IgD-negative memory B cell (primary cell): ENCODE measurements around the gene ZNF367. TPM values are rescaled to one million over a fixed set of nuclear protein-coding genes. Genes with fewer than 3 reads are reported as not detected.
A peak's percentile ranks its signal among the peaks of the same experiment; 100 is the strongest.

Source experiments
- H3K27ac Mint-ChIP-seq, 3 donors: one replicate each; pipeline ENCODE4 v1.8.0; 2020 to 2022; ENCODE audit warnings: mild to moderate bottlenecking in 3 of 3, mixed read lengths in 3 of 3, moderate library complexity in 1 of 3
- H3K27me3 Mint-ChIP-seq: one replicate; pipeline ENCODE4 v1.8.0; 2021; ENCODE audit warnings: mixed read lengths
- H3K36me3 Mint-ChIP-seq: one replicate; pipeline ENCODE4 v1.8.0; 2020; ENCODE audit warnings: mild to moderate bottlenecking, mixed read lengths
- H3K4me1 Mint-ChIP-seq, 3 donors: one replicate each; pipeline ENCODE4 v1.8.0; 2020 to 2022; ENCODE audit warnings: mixed read lengths in 3 of 3, mild to moderate bottlenecking in 1 of 3
- H3K4me3 Mint-ChIP-seq, 4 donors: one replicate each; pipeline ENCODE4 v1.8.0; 2020 to 2022; ENCODE audit warnings: mild to moderate bottlenecking in 4 of 4, mixed read lengths in 4 of 4, moderate library complexity in 3 of 4
- H3K9me3 Mint-ChIP-seq, 3 donors: one replicate each; pipeline ENCODE4 v1.8.0; 2020 to 2021; ENCODE audit warnings: mixed read lengths in 3 of 3, mild to moderate bottlenecking in 1 of 3
- polyA plus RNA-seq: library from polyadenylated mRNA; unstranded; fragments of 300-500 nt; fragmentation: Illumina TruSeq; gene quantifications from one replicate; pipeline ENCODE4 v1.2.3, GENCODE V29; 2021

ZNF367 gene
- polyA plus RNA-seq, 1 donor from 2014 or later = 0.21 TPM

GRCh38 chr9:96398582-96399324, 19.4 kb downstream of the ZNF367 start:
- Mint-ChIP-seq H3K27me3 (no peaks in the 10 kb centered on the region), H3K4me3 (peak overlapping the region in 1 of 4 donors; percentile 47), H3K36me3 (peaks cover 5% of the 10 kb centered on the region), H3K4me1 (peaks cover 17 to 19% (median 18%) of the 10 kb centered on the region in 3 donors), H3K9me3 (peaks cover 0 to 10% (median 4%) of the 10 kb centered on the region in 3 donors), H3K27ac (peak overlapping the region in 1 of 3 donors; percentile 84)

- peaks cover 16 to 19% (median 17%) of the 10 kb centered on the region in 3 donors for H3K4me1 Mint-ChIP-seq
- H3K36me3 Mint-ChIP-seq = peaks cover 14% of the 10 kb centered on the region
- no peak overlapping the region for H3K4me3 Mint-ChIP-seq
- peaks cover 0 to 10% (median 4%) of the 10 kb centered on the region in 3 donors for H3K9me3 Mint-ChIP-seq
- H3K27me3 Mint-ChIP-seq = no peaks in the 10 kb centered on the region
- no peak overlapping the region for H3K27ac Mint-ChIP-seq
Measured at GRCh38 chr9:96395964-96396363, 22.2 kb downstream of the ZNF367 start.

- Mint-ChIP-seq H3K27ac (peak overlapping the region in 1 of 3 donors; percentile 68), H3K27me3 (no peaks in the 10 kb centered on the region), H3K4me1 (peaks cover 12 to 14% (median 14%) of the 10 kb centered on the region in 3 donors), H3K4me3 (no peak overlapping the region), H3K36me3 (peaks cover 14% of the 10 kb centered on the region), H3K9me3 (peaks cover 0 to 3% (median 0%) of the 10 kb centered on the region in 3 donors)
Measured at GRCh38 chr9:96394832-96395496, 23.2 kb downstream of the ZNF367 start.

- no peak overlapping the region for H3K27ac Mint-ChIP-seq
- H3K36me3 Mint-ChIP-seq = peaks cover 11% of the 10 kb centered on the region
- H3K27me3 Mint-ChIP-seq = no peaks in the 10 kb centered on the region
- peaks cover 0 to under 1% (median 0%) of the 10 kb centered on the region in 3 donors for H3K4me1 Mint-ChIP-seq
- no peaks in the 10 kb centered on the region for H3K9me3 Mint-ChIP-seq
- no peak overlapping the region for H3K4me3 Mint-ChIP-seq
Measured at GRCh38 chr9:96392263-96392662, 25.9 kb downstream of the ZNF367 start.

GRCh38 chr9:96391021-96391765, 27.0 kb downstream of the ZNF367 start:
- Mint-ChIP-seq H3K9me3 (no peaks in the 10 kb centered on the region), H3K4me3 (no peak overlapping the region), H3K4me1 (no peaks in the 10 kb centered on the region), H3K36me3 (peaks cover 13% of the 10 kb centered on the region), H3K27me3 (no peaks in the 10 kb centered on the region), H3K27ac (no peak overlapping the region)

- Mint-ChIP-seq H3K27ac (no peak overlapping the region), H3K27me3 (no peaks in the 10 kb centered on the region), H3K36me3 (peaks cover 14% of the 10 kb centered on the region), H3K4me1 (peaks cover 4 to 8% (median 6%) of the 10 kb centered on the region in 3 donors), H3K4me3 (no peak overlapping the region), H3K9me3 (no peaks in the 10 kb centered on the region)
Measured at GRCh38 chr9:96388144-96388543, 30.0 kb downstream of the ZNF367 start.

GRCh38 chr9:96386157-96386556, 32.0 kb downstream of the ZNF367 start:
- Mint-ChIP-seq H3K27ac (no peak overlapping the region), H3K4me3 (no peak overlapping the region), H3K4me1 (peaks cover 8 to 18% (median 10%) of the 10 kb centered on the region in 3 donors), H3K36me3 (peaks cover 9% of the 10 kb centered on the region), H3K9me3 (no peaks in the 10 kb centered on the region), H3K27me3 (no peaks in the 10 kb centered on the region)

- Mint-ChIP-seq H3K27me3 (no peaks in the 10 kb centered on the region), H3K36me3 (peaks cover 5% of the 10 kb centered on the region), H3K27ac (peak within 1 kb of the TSS in 2 of 3 donors; percentile 5 to 24), H3K9me3 (no peaks in the 10 kb centered on the region), H3K4me3 (peak within 1 kb of the TSS; percentile 81 to 96 (median 91)), H3K4me1 (peaks cover 10 to 18% (median 10%) of the 10 kb centered on the region in 3 donors)
Measured at GRCh38 chr9:96383165-96383942, 34.8 kb downstream of the ZNF367 start, which contains the start of gene SLC35D2. Gene SLC35D2, minus strand, starts transcription at chr9:96383711. Its CDS starts 77 bp downstream, at chr9:96383634.

- H3K27ac Mint-ChIP-seq = no peak overlapping the region
- H3K4me3 Mint-ChIP-seq = peak overlapping the region; percentile 81 to 94 (median 90)
- no peaks in the 10 kb centered on the region for H3K27me3 Mint-ChIP-seq
- peaks cover 10 to 18% (median 10%) of the 10 kb centered on the region in 3 donors for H3K4me1 Mint-ChIP-seq
- no peaks in the 10 kb centered on the region for H3K9me3 Mint-ChIP-seq
- H3K36me3 Mint-ChIP-seq = peaks cover 5% of the 10 kb centered on the region
Measured at GRCh38 chr9:96382839-96383164, 35.4 kb downstream of the ZNF367 start.

GRCh38 chr9:96382175-96382574, 36.0 kb downstream of the ZNF367 start:
- Mint-ChIP-seq H3K36me3 (peaks cover 5% of the 10 kb centered on the region), H3K4me1 (peaks cover 10 to 18% (median 10%) of the 10 kb centered on the region in 3 donors), H3K4me3 (peak overlapping the region in 2 of 4 donors; percentile 77 to 94), H3K27ac (no peak overlapping the region), H3K27me3 (no peaks in the 10 kb centered on the region), H3K9me3 (no peaks in the 10 kb centered on the region)

GRCh38 chr9:96381696-96382095, 36.5 kb downstream of the ZNF367 start:
- peak overlapping the region in 2 of 4 donors; percentile 9 to 77 for H3K4me3 Mint-ChIP-seq
- peak overlapping the region in 1 of 3 donors; percentile 84 for H3K27ac Mint-ChIP-seq
- peaks cover 10 to 18% (median 10%) of the 10 kb centered on the region in 3 donors for H3K4me1 Mint-ChIP-seq
- peaks cover 5% of the 10 kb centered on the region for H3K36me3 Mint-ChIP-seq
- H3K9me3 Mint-ChIP-seq = no peaks in the 10 kb centered on the region
- no peaks in the 10 kb centered on the region for H3K27me3 Mint-ChIP-seq

- H3K9me3 Mint-ChIP-seq = no peaks in the 10 kb centered on the region
- H3K27me3 Mint-ChIP-seq = no peaks in the 10 kb centered on the region
- H3K4me1 Mint-ChIP-seq = peaks cover 10 to 18% (median 10%) of the 10 kb centered on the region in 3 donors
- peak overlapping the region in 3 of 4 donors; percentile 3 to 35 (median 24) for H3K4me3 Mint-ChIP-seq
- peak overlapping the region in 1 of 3 donors; percentile 84 for H3K27ac Mint-ChIP-seq
- H3K36me3 Mint-ChIP-seq = peaks cover 3% of the 10 kb centered on the region
Measured at GRCh38 chr9:96381125-96381524, 37.0 kb downstream of the ZNF367 start.

- peaks cover 3% of the 10 kb centered on the region for H3K36me3 Mint-ChIP-seq
- no peak overlapping the region for H3K27ac Mint-ChIP-seq
- H3K9me3 Mint-ChIP-seq = no peaks in the 10 kb centered on the region
- H3K4me3 Mint-ChIP-seq = no peak overlapping the region
- H3K4me1 Mint-ChIP-seq = peaks cover 10 to 17% (median 10%) of the 10 kb centered on the region in 3 donors
- no peaks in the 10 kb centered on the region for H3K27me3 Mint-ChIP-seq
Measured at GRCh38 chr9:96379461-96379860, 38.7 kb downstream of the ZNF367 start.

GRCh38 chr9:96378187-96378586, 40.0 kb downstream of the ZNF367 start:
- H3K36me3 Mint-ChIP-seq = peaks cover 3% of the 10 kb centered on the region
- no peak overlapping the region for H3K27ac Mint-ChIP-seq
- no peaks in the 10 kb centered on the region for H3K9me3 Mint-ChIP-seq
- H3K27me3 Mint-ChIP-seq = no peaks in the 10 kb centered on the region
- H3K4me1 Mint-ChIP-seq = peaks cover 4 to 13% (median 6%) of the 10 kb centered on the region in 3 donors
- H3K4me3 Mint-ChIP-seq = no peak overlapping the region
